Vagina (tissue), 2 donors: ENCODE data around the gene NTM.

Experiments used
- POLR2A ChIP-seq, 2 donors: fragments of 450-650 bp; IDR thresholded peaks; one replicate each; pipeline ENCODE4 v1.6.1; 2017; ENCODE audit warnings: antibody characterized with exemption in 2 of 2, mild to moderate bottlenecking in 2 of 2, moderate library complexity in 2 of 2
- POLR2AphosphoS5 ChIP-seq, 2 donors: sonication (generic); formaldehyde crosslinking; IDR thresholded peaks; one replicate each; pipeline ENCODE4 v1.9.0; 2017; ENCODE audit warnings: antibody characterized with exemption in 2 of 2, mild to moderate bottlenecking in 2 of 2, low read depth in 1 of 2; ENCODE audit not compliant: insufficient read depth in 1 of 2
- TF ChIP-seq, protein P1 (sequence below), 3 experiments: fragments of 450-650 bp in 2 of 3; fragments of 200-600 bp in 1 of 3; sonication (generic) in 1 of 3; IDR thresholded peaks; one replicate each; pipeline ENCODE4 v1.5.1; 2017 to 2019; ENCODE audit warnings: antibody characterized with exemption in 3 of 3, mild to moderate bottlenecking in 2 of 3, moderate library complexity in 2 of 3

DNA sequence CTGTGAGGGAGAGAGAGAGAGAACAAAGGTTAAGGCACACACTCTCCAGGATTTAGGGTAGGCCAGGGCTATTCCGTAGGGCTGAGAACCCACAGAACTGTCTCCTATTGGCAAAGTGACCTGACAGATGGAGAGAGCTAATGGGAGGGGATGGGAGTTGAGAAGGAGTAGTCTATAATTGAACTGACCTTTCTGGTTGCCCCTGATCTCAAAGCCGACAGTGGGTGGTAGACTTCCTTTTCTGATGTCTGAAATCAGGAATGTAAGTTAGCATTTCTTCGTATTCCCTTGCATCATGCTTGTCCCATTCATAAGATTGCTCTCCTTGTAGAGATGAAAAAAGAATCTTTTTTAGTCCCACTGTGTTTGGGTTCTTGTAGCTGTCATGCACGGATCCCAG is 210.1 kb downstream of the NTM start:
- no peak for TF ChIP-seq POLR2A (IDR thresholded peaks at IDR 0.05)
- TF ChIP-seq POLR2AphosphoS5 (IDR thresholded peaks at IDR 0.05; ENCODE audit: insufficient read depth in 1 of 2, low read depth in 1 of 2) = no peak
- TF ChIP-seq, protein P1, sequence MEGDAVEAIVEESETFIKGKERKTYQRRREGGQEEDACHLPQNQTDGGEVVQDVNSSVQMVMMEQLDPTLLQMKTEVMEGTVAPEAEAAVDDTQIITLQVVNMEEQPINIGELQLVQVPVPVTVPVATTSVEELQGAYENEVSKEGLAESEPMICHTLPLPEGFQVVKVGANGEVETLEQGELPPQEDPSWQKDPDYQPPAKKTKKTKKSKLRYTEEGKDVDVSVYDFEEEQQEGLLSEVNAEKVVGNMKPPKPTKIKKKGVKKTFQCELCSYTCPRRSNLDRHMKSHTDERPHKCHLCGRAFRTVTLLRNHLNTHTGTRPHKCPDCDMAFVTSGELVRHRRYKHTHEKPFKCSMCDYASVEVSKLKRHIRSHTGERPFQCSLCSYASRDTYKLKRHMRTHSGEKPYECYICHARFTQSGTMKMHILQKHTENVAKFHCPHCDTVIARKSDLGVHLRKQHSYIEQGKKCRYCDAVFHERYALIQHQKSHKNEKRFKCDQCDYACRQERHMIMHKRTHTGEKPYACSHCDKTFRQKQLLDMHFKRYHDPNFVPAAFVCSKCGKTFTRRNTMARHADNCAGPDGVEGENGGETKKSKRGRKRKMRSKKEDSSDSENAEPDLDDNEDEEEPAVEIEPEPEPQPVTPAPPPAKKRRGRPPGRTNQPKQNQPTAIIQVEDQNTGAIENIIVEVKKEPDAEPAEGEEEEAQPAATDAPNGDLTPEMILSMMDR (IDR thresholded peaks at IDR 0.05) = no peak
